Panc1 (cell line): ENCODE results near the gene EVC. TPM values are rescaled to one million over a fixed set of nuclear protein-coding genes. Genes with fewer than 3 reads are reported as not detected.

Source experiments
- ATAC-seq: fragments of 200-7000 bp; cut with Tn5 transposase; 2 replicates; pipeline ENCODE4 v1.9.1; 2020; ENCODE audit warnings: mild to moderate bottlenecking, moderate library complexity
- BruUV-seq: library from RNA; stranded (reverse); fragments of 400-500 nt; replicated peaks from 2 replicates; lab custom pipeline; 2021; lab: Mats Ljungman, UMichigan
- CTCF ChIA-PET: fragments of 300-600 bp; sonication (Branson Sonifier 250); formaldehyde crosslinking; loops from one replicate; lab custom pipeline; 2022; ENCODE audit warnings: antibody characterized with exemption; lab: Charles Lee
- POLR2A ChIA-PET: fragments of 300-600 bp; sonication (Branson Sonifier 250); formaldehyde crosslinking; loops from one replicate; lab custom pipeline; 2022; ENCODE audit warnings: antibody characterized with exemption; lab: Charles Lee
- DNase-seq: peaks from one replicate; pipeline ENCODE4 v3.0.0-alpha.2; 2010; ENCODE audit warnings: low read depth, low spot score
- H3K27ac ChIP-seq: 2 replicates; pipeline ENCODE4 v1.5.1; 2011; ENCODE audit warnings: mild to moderate bottlenecking, low read length, inconsistent platforms
- H3K27me3 ChIP-seq: fragments of 200-500 bp; sonication (Bioruptor generic); 2 replicates; pipeline ENCODE4 v1.6.0; 2014; ENCODE audit warnings: low read length, inconsistent platforms; ENCODE audit not compliant: control insufficient read depth, insufficient read depth
- H3K36me3 ChIP-seq: fragments of 200-500 bp; sonication (Bioruptor generic); 2 replicates; pipeline ENCODE4 v1.5.1; 2014; ENCODE audit warnings: inconsistent platforms, mild to moderate bottlenecking, low read length, moderate library complexity; ENCODE audit not compliant: control insufficient read depth, insufficient read depth
- H3K4me1 ChIP-seq: 2 replicates; pipeline ENCODE4 v1.5.1; 2011; ENCODE audit warnings: inconsistent platforms, mild to moderate bottlenecking, low read length, moderate library complexity; ENCODE audit not compliant: control insufficient read depth, insufficient read depth
- H3K4me3 ChIP-seq, 2 experiments: 2 replicates each; pipeline ENCODE4 v1.5.1; 2011 to 2012; ENCODE audit warnings: low read depth in 2 of 2, low read length in 2 of 2, mild to moderate bottlenecking in 2 of 2, inconsistent platforms in 1 of 2, moderate library complexity in 1 of 2
- H3K9me3 ChIP-seq: fragments of 200-500 bp; sonication (Bioruptor generic); 2 replicates; pipeline ENCODE4 v1.5.1; 2014; ENCODE audit warnings: low read depth, mild to moderate bottlenecking, inconsistent platforms, low read length, moderate library complexity; ENCODE audit not compliant: control insufficient read depth, insufficient read depth
- CTCF ChIP-seq: fragments of 450-650 bp; IDR thresholded peaks from 2 replicates; pipeline ENCODE4 v1.5.1; 2017; ENCODE audit warnings: mild to moderate bottlenecking
- POLR2AphosphoS5 ChIP-seq: IDR thresholded peaks from 2 replicates; pipeline ENCODE4 v1.6.1; 2012; ENCODE audit warnings: mild to moderate bottlenecking, low read depth, low read length, moderate library complexity
- SIN3A ChIP-seq: IDR thresholded peaks from 2 replicates; pipeline ENCODE4 v1.6.1; 2012; ENCODE audit warnings: low read depth, mild to moderate bottlenecking, low read length, moderate library complexity, borderline replicate concordance; ENCODE audit not compliant: insufficient read depth
- TCF7L2 ChIP-seq: IDR thresholded peaks from 2 replicates; pipeline ENCODE4 v1.6.1; 2011; ENCODE audit warnings: mild to moderate bottlenecking, low read depth, low read length, inconsistent platforms
- in situ Hi-C: cut with HindIII; loops from 2 replicates; pipeline ENCODE4 v1.10.0; 2016; ENCODE audit warnings: low sequenced_read_pairs, low pct_unique_long_range_greater_than_20kb
- intact Hi-C: fragments of 100-400 bp; cut with micrococcal nuclease; formaldehyde crosslinking; loops from one replicate; pipeline ENCODE4 v1.10.0; 2022; ENCODE audit not compliant: unreplicated experiment
- total RNA-seq: library from RNA; stranded (reverse); gene quantifications from one replicate; pipeline ENCODE4 v1.2.1, GENCODE V29; 2021; ENCODE audit not compliant: unreplicated experiment
- TF ChIP-seq, protein P1 (sequence below), 2 experiments: IDR thresholded peaks; 2 replicates each; pipeline ENCODE4 v1.6.1; 2011 to 2012; ENCODE audit warnings: low read depth in 2 of 2, control low read depth in 1 of 2, low read length in 1 of 2, mild to moderate bottlenecking in 1 of 2, moderate library complexity in 1 of 2; ENCODE audit not compliant: insufficient read depth in 1 of 2

Gene EVC
- total RNA-seq, 1 experiment from 2014 or later: 12.1 TPM

DNA sequence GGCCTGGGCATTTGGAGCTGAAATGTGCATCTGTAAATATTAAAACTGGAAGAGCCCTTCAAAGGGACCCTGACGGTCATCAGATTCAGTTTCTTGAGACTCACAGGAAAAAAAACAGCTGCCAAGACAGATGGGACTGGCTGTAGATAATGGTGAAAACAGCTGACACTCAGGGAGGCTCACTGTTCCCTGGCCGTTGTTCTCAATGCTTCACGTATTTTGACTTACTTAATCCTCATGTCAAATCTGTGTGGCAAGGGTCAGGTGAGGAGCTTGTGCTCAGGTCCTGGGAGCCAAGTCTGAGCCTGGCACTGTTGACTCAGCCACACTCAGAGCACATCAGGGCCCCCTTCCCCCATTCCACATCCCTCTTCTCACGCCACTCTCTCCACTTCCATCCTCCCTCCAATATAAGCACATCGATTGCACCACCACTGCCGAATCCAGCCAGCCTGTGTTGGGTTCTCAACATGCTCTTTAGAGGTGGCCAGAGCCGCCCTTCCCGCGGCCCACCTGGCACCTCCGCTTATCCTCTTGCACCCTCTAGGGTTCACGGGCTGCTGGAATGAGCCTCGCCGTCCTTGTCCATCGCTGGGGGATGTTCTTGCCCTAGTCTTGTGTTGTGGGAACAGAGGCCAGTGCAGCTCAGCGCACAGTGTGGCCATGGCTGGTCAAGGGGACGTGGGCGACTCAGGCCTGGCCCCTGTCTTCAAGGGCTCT, 40.1 kb downstream of the EVC start:
- BruUV-seq: no TSS peak
- H3K4me1 ChIP-seq: peaks cover 3% of the 10 kb centered on the region; the same call in 1 of the 2 replicates
- TF ChIP-seq CTCF (no peak), SIN3A (no peak), POLR2AphosphoS5 (no peak), TCF7L2 (no peak)
- TF ChIP-seq, protein P1, sequence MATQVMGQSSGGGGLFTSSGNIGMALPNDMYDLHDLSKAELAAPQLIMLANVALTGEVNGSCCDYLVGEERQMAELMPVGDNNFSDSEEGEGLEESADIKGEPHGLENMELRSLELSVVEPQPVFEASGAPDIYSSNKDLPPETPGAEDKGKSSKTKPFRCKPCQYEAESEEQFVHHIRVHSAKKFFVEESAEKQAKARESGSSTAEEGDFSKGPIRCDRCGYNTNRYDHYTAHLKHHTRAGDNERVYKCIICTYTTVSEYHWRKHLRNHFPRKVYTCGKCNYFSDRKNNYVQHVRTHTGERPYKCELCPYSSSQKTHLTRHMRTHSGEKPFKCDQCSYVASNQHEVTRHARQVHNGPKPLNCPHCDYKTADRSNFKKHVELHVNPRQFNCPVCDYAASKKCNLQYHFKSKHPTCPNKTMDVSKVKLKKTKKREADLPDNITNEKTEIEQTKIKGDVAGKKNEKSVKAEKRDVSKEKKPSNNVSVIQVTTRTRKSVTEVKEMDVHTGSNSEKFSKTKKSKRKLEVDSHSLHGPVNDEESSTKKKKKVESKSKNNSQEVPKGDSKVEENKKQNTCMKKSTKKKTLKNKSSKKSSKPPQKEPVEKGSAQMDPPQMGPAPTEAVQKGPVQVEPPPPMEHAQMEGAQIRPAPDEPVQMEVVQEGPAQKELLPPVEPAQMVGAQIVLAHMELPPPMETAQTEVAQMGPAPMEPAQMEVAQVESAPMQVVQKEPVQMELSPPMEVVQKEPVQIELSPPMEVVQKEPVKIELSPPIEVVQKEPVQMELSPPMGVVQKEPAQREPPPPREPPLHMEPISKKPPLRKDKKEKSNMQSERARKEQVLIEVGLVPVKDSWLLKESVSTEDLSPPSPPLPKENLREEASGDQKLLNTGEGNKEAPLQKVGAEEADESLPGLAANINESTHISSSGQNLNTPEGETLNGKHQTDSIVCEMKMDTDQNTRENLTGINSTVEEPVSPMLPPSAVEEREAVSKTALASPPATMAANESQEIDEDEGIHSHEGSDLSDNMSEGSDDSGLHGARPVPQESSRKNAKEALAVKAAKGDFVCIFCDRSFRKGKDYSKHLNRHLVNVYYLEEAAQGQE (IDR thresholded peaks at IDR 0.05; ENCODE audit: insufficient read depth in 1 of 2, low read depth in 2 of 2, low read length in 1 of 2): no peak
- DNase-seq (no peak), ATAC-seq (no peak)
- no peaks in the 10 kb centered on the region for H3K36me3 ChIP-seq
- in situ Hi-C loops (no loop called here), intact Hi-C loops (no loop called here)
- CTCF ChIA-PET: no interaction called here
- no peaks in the 10 kb centered on the region for H3K27me3 ChIP-seq
- H3K9me3 ChIP-seq: no peaks in the 10 kb centered on the region
- no peak overlapping the region for H3K27ac ChIP-seq
- H3K4me3 ChIP-seq: no peak overlapping the region
- POLR2A ChIA-PET: no interaction called here

GRCh38 chr4:5751666-5752375, 40.8 kb downstream of the EVC start:
- POLR2A ChIA-PET: no interaction called here
- CTCF ChIA-PET: no interaction called here

More at GRCh38 chr4:5751666-5752375, 40.8 kb downstream of the EVC start:
- H3K27ac ChIP-seq: no peak overlapping the region
- in situ Hi-C loops (no loop called here), intact Hi-C loops (no loop called here)
- H3K9me3 ChIP-seq: no peaks in the 10 kb centered on the region
- TF ChIP-seq CTCF (no peak), SIN3A (no peak), POLR2AphosphoS5 (no peak), TCF7L2 (no peak)
- TF ChIP-seq, protein P1 (IDR thresholded peaks at IDR 0.05; ENCODE audit: insufficient read depth in 1 of 2, low read depth in 2 of 2, low read length in 1 of 2): no peak
- no TSS peak for BruUV-seq
- H3K4me1 ChIP-seq: peaks cover 3% of the 10 kb centered on the region; the same call in 1 of the 2 replicates
- no peak overlapping the region for H3K4me3 ChIP-seq
- no peak for ATAC-seq
- no peaks in the 10 kb centered on the region for H3K27me3 ChIP-seq
- DNase-seq: no peak
- no peaks in the 10 kb centered on the region for H3K36me3 ChIP-seq
